ENCODE data around the gene C14orf119.

DNA sequence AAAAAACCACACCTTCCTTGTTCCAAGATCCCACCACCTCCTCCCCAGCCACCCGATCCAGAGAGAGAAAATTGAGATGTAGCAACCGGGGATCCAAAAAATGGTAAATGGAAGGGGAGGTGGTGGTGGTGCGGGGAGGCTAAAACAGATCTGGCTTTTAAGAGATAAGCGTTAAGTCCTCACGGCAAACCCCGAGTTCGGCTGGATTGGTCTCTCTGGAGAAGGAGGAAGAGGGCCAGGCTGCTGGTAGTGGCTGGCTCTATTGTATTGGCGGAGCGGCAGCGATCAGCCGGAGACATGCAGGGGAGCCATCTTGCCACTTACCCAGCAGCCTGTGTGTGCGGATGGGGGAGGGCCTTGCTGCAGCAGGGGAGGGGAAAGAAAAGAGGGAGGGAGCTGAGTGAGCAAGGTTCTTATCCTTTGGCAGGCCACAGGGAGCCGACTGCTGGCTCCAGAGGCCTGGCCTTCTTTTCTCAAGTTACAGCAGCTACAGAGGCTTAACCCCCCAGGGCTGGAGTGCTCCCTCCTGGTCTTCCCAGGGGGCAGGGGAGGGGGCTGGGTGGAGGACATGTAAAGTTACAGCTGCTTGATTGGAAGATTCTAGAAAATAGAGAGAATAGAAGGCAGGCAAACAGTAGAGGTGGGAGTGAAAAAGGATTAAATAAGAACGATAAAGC is 23.9 kb upstream of the C14orf119 start:
- TF ChIP-seq, protein P1, sequence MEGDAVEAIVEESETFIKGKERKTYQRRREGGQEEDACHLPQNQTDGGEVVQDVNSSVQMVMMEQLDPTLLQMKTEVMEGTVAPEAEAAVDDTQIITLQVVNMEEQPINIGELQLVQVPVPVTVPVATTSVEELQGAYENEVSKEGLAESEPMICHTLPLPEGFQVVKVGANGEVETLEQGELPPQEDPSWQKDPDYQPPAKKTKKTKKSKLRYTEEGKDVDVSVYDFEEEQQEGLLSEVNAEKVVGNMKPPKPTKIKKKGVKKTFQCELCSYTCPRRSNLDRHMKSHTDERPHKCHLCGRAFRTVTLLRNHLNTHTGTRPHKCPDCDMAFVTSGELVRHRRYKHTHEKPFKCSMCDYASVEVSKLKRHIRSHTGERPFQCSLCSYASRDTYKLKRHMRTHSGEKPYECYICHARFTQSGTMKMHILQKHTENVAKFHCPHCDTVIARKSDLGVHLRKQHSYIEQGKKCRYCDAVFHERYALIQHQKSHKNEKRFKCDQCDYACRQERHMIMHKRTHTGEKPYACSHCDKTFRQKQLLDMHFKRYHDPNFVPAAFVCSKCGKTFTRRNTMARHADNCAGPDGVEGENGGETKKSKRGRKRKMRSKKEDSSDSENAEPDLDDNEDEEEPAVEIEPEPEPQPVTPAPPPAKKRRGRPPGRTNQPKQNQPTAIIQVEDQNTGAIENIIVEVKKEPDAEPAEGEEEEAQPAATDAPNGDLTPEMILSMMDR (IDR thresholded peaks at IDR 0.05), result no peak
- TF ChIP-seq POLR2A (IDR thresholded peaks at IDR 0.05), result peak in 1 of 2 donors; percentile 66

Measured in thyroid gland (tissue), 4 donors.